T47D (cell line): Measurements from ENCODE around the gene GLRA3.
"Not testable (repeated sequence)": the region's sequence is repeated elsewhere in the genome, so short reads cannot be mapped to it uniquely, and the experiment has no call there.

Experiments
- DNase-seq, 2 experiments: peaks; one replicate each; pipeline versions ENCODE4 v3.0.0 to v3.0.0-alpha.2; 2011 to 2012; ENCODE audit warnings: low read depth in 1 of 2, low spot score in 1 of 2
- JUND ChIP-seq: IDR thresholded peaks from 2 replicates; pipeline ENCODE4 v1.6.1; 2012; ENCODE audit warnings: low read depth
- in situ Hi-C: cut with HindIII; loops from 2 replicates; pipeline ENCODE4 v1.10.0; 2016; ENCODE audit warnings: low sequenced_read_pairs, low pct_unique_long_range_greater_than_20kb

The GLRA3 gene

DNA sequence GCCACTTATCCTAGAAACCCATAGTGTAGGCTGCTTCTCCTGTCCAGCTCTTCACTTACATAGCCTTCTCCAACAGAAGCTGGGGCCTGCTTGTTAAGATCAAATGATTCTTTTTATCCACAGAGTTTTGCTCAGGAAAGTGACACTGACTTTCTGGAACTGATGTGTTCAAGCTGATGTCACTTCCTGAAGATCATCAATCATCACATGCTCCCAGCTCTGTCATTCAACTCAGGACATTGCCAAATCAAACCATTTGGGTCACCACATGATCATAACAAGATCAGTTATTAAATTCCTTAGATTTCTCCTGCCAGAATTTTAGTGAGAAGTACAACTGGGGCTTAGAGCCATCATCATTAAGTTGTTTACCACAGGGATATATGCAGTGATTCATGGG is 39.4 kb downstream of the GLRA3 start:
- no peak for DNase-seq
- TF ChIP-seq JUND = no peak
- in situ Hi-C loops = no loop called here

DNA sequence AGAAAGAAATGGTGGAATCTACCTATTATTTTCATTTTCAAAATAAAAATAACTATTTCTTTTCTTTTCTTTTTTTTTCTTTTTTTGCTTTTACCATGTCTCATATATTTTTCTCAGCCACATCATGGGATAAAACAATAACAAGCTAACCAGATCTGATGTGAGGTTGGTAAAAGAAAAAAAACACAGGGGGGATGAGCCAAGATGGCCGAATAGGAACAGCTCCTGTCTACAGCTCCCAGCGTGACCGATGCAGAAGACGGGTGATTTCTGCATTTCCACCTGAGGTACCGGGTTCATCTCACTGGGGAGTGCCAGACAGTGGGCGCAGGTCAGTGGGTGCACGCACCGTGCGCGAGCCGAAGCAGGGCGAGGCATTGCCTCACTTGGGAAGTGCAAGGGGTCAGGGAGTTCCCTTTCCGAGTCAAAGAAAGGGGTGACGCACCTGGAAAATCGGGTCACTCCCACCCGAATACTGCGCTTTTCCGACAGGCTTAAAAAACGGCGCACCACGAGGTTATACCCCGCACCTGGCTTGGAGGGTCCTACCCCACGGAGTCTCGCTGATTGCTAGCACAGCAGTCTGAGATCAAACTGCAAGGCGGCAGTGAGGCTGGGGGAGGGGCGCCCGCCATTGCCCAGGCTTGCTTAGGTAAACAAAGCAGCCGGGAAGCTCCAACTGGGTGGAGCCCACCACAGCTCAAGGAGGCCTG is 50.6 kb downstream of the GLRA3 start:
- in situ Hi-C loops = not testable (repeated sequence)
- DNase-seq = peak in 1 of 2 experiments; percentile 21

DNA sequence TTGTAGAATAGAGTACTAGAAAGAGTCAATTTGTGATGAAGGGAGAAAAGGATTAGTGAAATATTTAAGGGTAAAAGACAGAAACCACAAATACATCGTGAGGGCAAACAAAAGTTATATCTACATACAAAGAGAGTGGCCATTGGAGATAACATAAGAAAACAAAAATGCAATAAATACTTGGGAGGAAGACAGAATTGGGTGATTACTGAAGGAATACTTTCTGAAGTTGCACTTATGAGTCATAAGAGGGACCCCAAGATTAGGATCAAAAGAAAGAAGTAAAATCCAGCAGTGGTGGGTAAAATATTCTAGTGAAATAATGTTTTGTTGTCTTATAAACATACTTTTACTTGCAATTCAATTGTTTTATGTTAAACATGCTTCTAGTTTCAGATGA is 53.7 kb downstream of the GLRA3 start:
- in situ Hi-C loops = no loop called here
- TF ChIP-seq JUND = no peak
- no peak for DNase-seq

DNA sequence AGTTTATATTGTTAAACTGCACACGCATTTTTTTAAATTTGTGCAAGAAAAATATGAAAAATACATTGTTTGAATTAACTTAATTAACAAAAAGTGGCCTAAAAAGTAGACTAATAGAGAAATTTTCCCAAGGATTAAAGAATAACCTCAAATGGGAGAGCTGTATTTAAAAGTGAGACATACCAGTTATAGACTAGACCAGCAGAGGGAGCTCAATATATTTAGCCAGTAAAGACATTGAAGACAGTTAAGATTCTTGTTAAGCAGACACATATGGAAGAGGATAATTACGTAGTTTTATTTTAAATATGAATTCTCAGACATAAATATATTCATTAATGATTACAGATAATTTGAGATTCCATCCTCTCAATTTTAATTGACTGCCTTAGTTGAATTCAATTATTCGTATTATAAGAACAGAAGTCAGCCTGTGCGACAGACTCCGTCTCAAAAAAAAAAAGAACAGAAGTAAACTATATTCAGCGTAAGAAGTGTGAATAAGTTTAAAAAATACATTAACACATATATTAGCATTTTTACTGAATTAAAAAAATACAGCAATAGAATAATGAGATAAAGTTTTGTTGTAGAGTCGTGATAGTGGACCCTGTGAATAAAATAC is 64.8 kb downstream of the GLRA3 start:
- in situ Hi-C loops = no loop called here
- DNase-seq = peak; percentile 13 to 61
- no peak for TF ChIP-seq JUND

DNA sequence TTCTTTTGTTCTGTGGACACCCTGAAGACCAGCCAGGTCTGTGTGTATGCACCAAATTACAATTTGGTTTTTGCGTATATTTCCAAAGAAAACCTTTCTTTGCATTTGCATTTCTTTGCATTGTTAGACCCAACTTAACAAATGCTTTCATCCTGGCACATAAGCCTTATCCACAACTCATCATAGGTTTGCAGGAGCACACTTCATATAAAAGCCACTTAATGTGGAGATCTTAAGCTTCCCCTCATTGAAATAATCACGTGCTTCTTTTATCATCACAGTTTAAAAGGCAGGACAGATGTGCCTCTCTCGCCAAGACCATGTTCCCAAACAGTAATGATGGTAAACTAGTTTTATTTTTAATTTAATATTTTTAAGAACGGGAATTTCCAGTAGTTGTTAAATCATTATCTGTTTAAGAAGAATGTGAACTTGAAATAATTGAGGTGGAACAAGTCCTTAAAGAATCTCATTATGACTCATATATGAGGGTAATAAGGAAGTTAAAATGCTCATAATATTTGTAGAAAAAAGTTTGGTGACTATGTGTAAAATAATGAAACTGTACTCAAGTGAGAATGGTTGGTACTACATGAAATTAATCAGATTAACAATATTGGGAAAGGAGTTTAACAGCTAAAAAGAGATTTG is 65.5 kb downstream of the GLRA3 start:
- no peak for TF ChIP-seq JUND
- in situ Hi-C loops = no loop called here
- DNase-seq = no peak

DNA sequence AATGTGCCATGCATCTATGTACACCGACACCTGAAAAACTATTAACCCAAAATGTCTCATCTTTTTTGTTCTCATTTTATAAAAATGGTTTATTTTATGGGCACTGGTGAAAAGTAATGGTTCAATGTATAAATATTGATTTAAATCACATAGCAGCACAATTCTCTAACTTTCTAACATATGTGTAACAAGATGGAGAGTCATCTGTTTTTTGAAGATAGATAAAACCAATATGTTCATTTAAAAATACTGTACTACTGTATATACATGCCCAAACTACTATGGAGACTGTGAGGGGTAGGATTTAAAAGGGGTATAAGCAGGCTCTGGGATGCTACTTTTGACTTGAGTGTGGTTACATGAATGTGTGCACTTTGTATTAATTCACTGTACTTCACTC is 67.6 kb downstream of the GLRA3 start:
- in situ Hi-C loops = no loop called here
- DNase-seq = no peak
- no peak for TF ChIP-seq JUND

DNA sequence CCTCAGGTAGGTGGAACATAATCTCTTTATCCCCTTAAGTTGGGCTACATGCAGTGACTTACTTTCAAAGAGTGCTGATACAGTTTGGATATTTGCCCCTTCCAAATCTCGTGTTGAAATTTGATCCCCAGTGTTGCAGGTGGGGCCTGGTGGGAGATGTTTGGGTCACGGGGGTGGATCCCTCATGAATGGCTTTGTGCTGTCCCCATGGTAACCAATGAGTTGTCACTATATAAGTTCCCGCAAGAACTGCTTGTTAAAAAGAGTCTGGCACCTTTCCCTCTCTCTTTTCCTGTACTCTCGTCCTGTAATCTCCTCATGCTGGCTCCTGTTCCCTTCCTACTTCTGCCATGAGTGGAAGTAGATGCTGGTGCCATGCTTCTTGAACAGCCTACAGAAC is 71.3 kb downstream of the GLRA3 start:
- DNase-seq = no peak

DNA sequence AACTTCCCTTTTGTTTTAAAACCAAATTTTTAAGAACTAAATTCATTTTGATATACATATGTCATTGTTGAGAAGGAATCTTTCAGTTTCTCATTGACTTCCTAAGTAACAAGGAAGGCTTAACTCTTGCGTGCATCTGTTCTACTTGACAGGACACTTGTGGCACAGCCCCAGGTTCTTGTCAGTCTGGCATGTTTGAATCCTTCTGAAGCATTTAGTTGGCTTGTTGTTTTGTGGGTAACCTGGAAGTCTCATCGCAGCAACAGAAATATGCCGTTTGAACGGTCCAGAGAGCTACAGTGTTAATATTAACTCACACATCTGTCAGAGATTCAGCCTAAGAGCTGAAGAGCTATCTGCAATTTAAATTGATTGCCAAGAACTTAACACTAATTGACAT is 76.0 kb downstream of the GLRA3 start:
- DNase-seq = no peak
- TF ChIP-seq JUND = no peak
- in situ Hi-C loops = no loop called here

More for the DNA sequence above, 71.3 kb downstream of the GLRA3 start:
- no peak for TF ChIP-seq JUND
- in situ Hi-C loops = no loop called here

DNA sequence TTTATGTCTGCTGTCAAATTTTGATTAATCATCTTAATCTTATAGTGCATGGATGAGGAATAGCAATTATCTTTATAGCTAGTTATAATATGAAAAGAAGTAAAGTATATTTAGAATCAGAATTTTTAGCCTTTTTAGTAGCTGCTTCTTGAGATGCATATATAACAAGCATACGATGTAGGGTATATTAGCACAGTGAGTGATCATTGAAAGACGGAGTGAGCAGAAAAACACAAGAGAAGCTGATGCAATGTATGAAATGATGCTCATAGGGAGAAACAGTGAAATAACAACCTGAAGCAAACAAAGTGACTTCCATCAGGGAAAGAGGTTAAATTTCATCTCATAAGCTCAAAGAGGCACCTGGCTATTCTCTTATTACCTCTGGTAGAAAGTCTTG is 77.0 kb downstream of the GLRA3 start:
- TF ChIP-seq JUND = no peak
- DNase-seq = no peak
- in situ Hi-C loops = no loop called here

- in situ Hi-C loops = no loop called here
- TF ChIP-seq JUND = no peak
- no peak for DNase-seq
Measured at GRCh38 chr4:174749091-174749490, 80.0 kb downstream of the GLRA3 start.

DNA sequence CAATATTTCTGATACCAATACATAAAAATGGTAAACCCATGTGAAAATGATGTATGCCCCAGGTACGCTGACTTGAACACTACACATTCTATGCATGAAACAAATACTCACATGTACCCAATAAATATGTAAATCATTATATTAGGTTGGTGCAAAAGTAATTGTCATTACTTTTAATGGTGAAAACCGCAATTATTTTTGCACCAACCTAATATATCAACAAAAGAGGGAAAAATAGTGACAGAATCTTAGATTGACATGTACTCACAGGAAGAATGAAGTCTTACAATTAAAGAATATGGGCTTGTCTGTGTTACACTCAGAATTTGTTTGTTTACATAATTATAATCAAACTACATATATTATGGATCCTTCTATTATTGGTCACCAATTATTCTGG is 82.3 kb downstream of the GLRA3 start:
- in situ Hi-C loops = no loop called here
- no peak for TF ChIP-seq JUND
- no peak for DNase-seq

DNA sequence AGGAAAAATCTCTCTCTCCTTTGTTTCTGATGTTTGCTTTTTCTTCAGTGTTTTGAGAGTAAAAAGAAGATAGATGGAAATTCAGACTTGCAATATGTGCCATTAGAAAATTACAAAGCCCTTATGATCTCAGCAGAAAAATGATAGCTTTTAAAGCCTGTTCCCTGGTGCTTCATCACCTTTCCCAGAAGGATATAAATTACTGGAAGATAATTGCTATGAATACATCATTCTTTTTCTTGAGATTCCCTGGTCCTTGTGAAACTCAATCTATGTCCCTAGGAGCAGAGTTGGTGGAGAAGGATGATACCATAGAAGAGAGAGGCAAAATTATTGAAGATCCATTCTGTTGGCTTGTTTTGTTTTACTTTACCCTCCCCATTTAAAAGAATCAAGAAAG is 86.5 kb downstream of the GLRA3 start:
- in situ Hi-C loops = no loop called here
- no peak for TF ChIP-seq JUND
- no peak for DNase-seq

DNA sequence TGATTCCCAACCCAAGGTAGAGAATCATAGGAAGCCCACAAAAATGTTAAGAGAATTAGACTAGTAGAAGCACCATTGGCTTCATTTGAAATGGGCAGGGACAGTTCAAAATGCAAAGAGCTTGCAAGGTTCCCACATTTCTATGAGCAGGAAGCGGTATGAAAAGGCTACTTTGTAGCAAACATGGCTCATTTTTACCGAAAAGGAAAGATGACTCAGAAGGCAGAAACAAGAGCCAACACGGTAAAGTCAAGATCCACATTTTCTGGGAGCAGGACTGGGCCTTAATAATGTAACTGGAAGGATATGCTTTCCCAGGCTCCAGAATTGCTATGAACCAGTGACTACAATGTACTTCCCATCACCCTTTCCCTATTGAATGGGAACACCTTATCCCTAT is 89.5 kb downstream of the GLRA3 start:
- no peak for DNase-seq
- no peak for TF ChIP-seq JUND
- in situ Hi-C loops = no loop called here
